ENCODE results near the gene POU2F1. TPM values are rescaled to one million over a fixed set of nuclear protein-coding genes. Genes with fewer than 3 reads are reported as not detected.
A peak's percentile ranks its signal among the peaks of the same experiment; 100 is the strongest.

Gene POU2F1
- total RNA-seq, 2 experiments from 2014 or later: 17.4 to 20.4 TPM

GRCh38 chr1:167430849-167431242 lies 210.2 kb downstream of the POU2F1 start:
- Mint-ChIP-seq H3K27ac (peak overlapping the region; percentile 33), H3K9me3 (no peaks in the 10 kb centered on the region), H3K36me3 (ENCODE audit: low read depth) (peaks cover 59% of the 10 kb centered on the region), H3K27me3 (no peaks in the 10 kb centered on the region), H3K4me1 (peaks cover 41% of the 10 kb centered on the region), H3K4me3 (no peak overlapping the region)
- DNase-seq: no peak
- CTCF ChIA-PET: no interaction called here
- POLR2A ChIA-PET: interaction anchor here (1.1 to 1.7 kb wide), 2 partner anchors 17 to 58 kb away, joined by 3 to 6 read pairs; no protein-coding TSS in a partner anchor

- Mint-ChIP-seq H3K4me1 (peaks cover 46% of the 10 kb centered on the region), H3K4me3 (no peak overlapping the region), H3K27me3 (no peaks in the 10 kb centered on the region), H3K9me3 (no peaks in the 10 kb centered on the region), H3K27ac (peak overlapping the region; percentile 47), H3K36me3 (ENCODE audit: low read depth) (peaks cover 65% of the 10 kb centered on the region)
- POLR2A ChIA-PET: interaction anchor here (1.1 to 1.7 kb wide), 2 partner anchors 16 to 58 kb away, joined by 3 to 6 read pairs; no protein-coding TSS in a partner anchor
- CTCF ChIA-PET: no interaction called here
- DNase-seq: no peak
Measured at GRCh38 chr1:167431261-167431908, 210.7 kb downstream of the POU2F1 start.

GRCh38 chr1:167431909-167432650 lies 211.4 kb downstream of the POU2F1 start:
- no peaks in the 10 kb centered on the region for H3K27me3 Mint-ChIP-seq
- ChIA-PET CTCF (interaction anchor here (1.3 to 2.6 kb wide), 2 partner anchors 102 to 113 kb away, joined by 3 to 9 read pairs; no protein-coding TSS in a partner anchor), POLR2A (interaction anchor here (0.8 to 1.7 kb wide), 2 partner anchors 14 to 15 kb away, joined by 3 to 6 read pairs; no protein-coding TSS in a partner anchor)
- H3K9me3 Mint-ChIP-seq: no peaks in the 10 kb centered on the region
- peaks cover 53% of the 10 kb centered on the region for H3K4me1 Mint-ChIP-seq
- DNase-seq: no peak
- peak overlapping the region; percentile 1 for H3K27ac Mint-ChIP-seq
- peaks cover 72% of the 10 kb centered on the region for H3K36me3 Mint-ChIP-seq (ENCODE audit: low read depth)
- H3K4me3 Mint-ChIP-seq: no peak overlapping the region

- POLR2A ChIA-PET: interaction anchor here (0.8 to 1.2 kb wide), 2 partner anchors 15 kb away, joined by 3 read pairs; no protein-coding TSS in a partner anchor
- H3K27ac Mint-ChIP-seq: peak overlapping the region; percentile 55
- no peak for DNase-seq
- H3K4me3 Mint-ChIP-seq: no peak overlapping the region
- H3K4me1 Mint-ChIP-seq: peaks cover 56% of the 10 kb centered on the region
- H3K27me3 Mint-ChIP-seq: no peaks in the 10 kb centered on the region
- no peaks in the 10 kb centered on the region for H3K9me3 Mint-ChIP-seq
- CTCF ChIA-PET: interaction anchor here (1.3 to 2.6 kb wide), 2 partner anchors 101 to 112 kb away, joined by 3 to 9 read pairs; no protein-coding TSS in a partner anchor
- H3K36me3 Mint-ChIP-seq (ENCODE audit: low read depth): peaks cover 78% of the 10 kb centered on the region
Measured at GRCh38 chr1:167432780-167433179, 212.1 kb downstream of the POU2F1 start.

GRCh38 chr1:167433884-167434283 lies 213.2 kb downstream of the POU2F1 start:
- peaks cover 56% of the 10 kb centered on the region for H3K4me1 Mint-ChIP-seq
- no peak for DNase-seq
- no peaks in the 10 kb centered on the region for H3K9me3 Mint-ChIP-seq
- CTCF ChIA-PET: interaction anchor here (0.6 to 2.6 kb wide), 2 partner anchors 100 to 375 kb away, joined by 3 to 9 read pairs; no protein-coding TSS in a partner anchor
- H3K36me3 Mint-ChIP-seq (ENCODE audit: low read depth): peaks cover 83% of the 10 kb centered on the region
- POLR2A ChIA-PET: interaction anchor here (1.2 kb wide), 1 partner anchor 13 kb away, joined by 3 read pairs; no protein-coding TSS in a partner anchor
- no peaks in the 10 kb centered on the region for H3K27me3 Mint-ChIP-seq
- no peak overlapping the region for H3K4me3 Mint-ChIP-seq
- peak overlapping the region; percentile 17 for H3K27ac Mint-ChIP-seq

GRCh38 chr1:167434306-167434705 lies 213.6 kb downstream of the POU2F1 start:
- Mint-ChIP-seq H3K36me3 (ENCODE audit: low read depth) (peaks cover 83% of the 10 kb centered on the region), H3K4me3 (no peak overlapping the region), H3K4me1 (peaks cover 55% of the 10 kb centered on the region), H3K27me3 (no peaks in the 10 kb centered on the region), H3K27ac (no peak overlapping the region), H3K9me3 (no peaks in the 10 kb centered on the region)
- ChIA-PET POLR2A (no interaction called here), CTCF (interaction anchor here (2.6 kb wide), 1 partner anchor 99 kb away, joined by 9 read pairs; no protein-coding TSS in a partner anchor)
- no peak for DNase-seq

GRCh38 chr1:167435484-167435883 lies 214.8 kb downstream of the POU2F1 start:
- H3K36me3 Mint-ChIP-seq (ENCODE audit: low read depth): peaks cover 82% of the 10 kb centered on the region

GRCh38 chr1:167438171-167439138 lies 217.8 kb downstream of the POU2F1 start:
- DNase-seq: peak; percentile 58
- Mint-ChIP-seq H3K36me3 (ENCODE audit: low read depth) (peaks cover 80% of the 10 kb centered on the region), H3K4me3 (peak overlapping the region; percentile 55), H3K27me3 (no peaks in the 10 kb centered on the region), H3K9me3 (no peaks in the 10 kb centered on the region), H3K4me1 (peaks cover 81% of the 10 kb centered on the region), H3K27ac (peak overlapping the region; percentile 93)
- ChIA-PET CTCF (interaction anchor here (0.9 to 2.2 kb wide), 13 partner anchors 9 to 371 kb away, joined by 3 to 11 read pairs (median 4); partner anchors contain the start of genes CD247 and CREG1), POLR2A (interaction anchor here (1.0 to 2.6 kb wide), 9 partner anchors 9 to 218 kb away, joined by 3 to 24 read pairs (median 4); partner anchors contain the start of gene CD247)

More at GRCh38 chr1:167435484-167435883, 214.8 kb downstream of the POU2F1 start:
- Mint-ChIP-seq H3K27me3 (no peaks in the 10 kb centered on the region), H3K9me3 (no peaks in the 10 kb centered on the region), H3K4me3 (no peak overlapping the region), H3K4me1 (peaks cover 55% of the 10 kb centered on the region), H3K27ac (peak overlapping the region; percentile 60)
- CTCF ChIA-PET: no interaction called here
- no peak for DNase-seq
- POLR2A ChIA-PET: no interaction called here

- DNase-seq: no peak
- no peaks in the 10 kb centered on the region for H3K27me3 Mint-ChIP-seq
- H3K4me1 Mint-ChIP-seq: peaks cover 83% of the 10 kb centered on the region
- CTCF ChIA-PET: interaction anchor here (0.9 to 2.2 kb wide), 6 partner anchors 8 to 171 kb away, joined by 3 to 7 read pairs (median 4); no protein-coding TSS in a partner anchor
- no peak overlapping the region for H3K4me3 Mint-ChIP-seq
- no peaks in the 10 kb centered on the region for H3K9me3 Mint-ChIP-seq
- peaks cover 82% of the 10 kb centered on the region for H3K36me3 Mint-ChIP-seq (ENCODE audit: low read depth)
- H3K27ac Mint-ChIP-seq: peak overlapping the region; percentile 93
- POLR2A ChIA-PET: interaction anchor here (1.4 to 5.1 kb wide), 5 partner anchors 8 to 219 kb away, joined by 4 to 32 read pairs (median 7); no protein-coding TSS in a partner anchor
Measured at GRCh38 chr1:167439301-167439988, 218.8 kb downstream of the POU2F1 start.

GRCh38 chr1:167440345-167440744 lies 219.7 kb downstream of the POU2F1 start:
- Mint-ChIP-seq H3K27ac (peak overlapping the region; percentile 63), H3K27me3 (no peaks in the 10 kb centered on the region)
- POLR2A ChIA-PET: interaction anchor here (1.4 to 5.1 kb wide), 3 partner anchors 10 to 79 kb away, joined by 4 to 32 read pairs (median 22); partner anchors contain the start of gene CD247

GRCh38 chr1:167440776-167441175 lies 220.1 kb downstream of the POU2F1 start:
- H3K27me3 Mint-ChIP-seq: no peaks in the 10 kb centered on the region
- no peak overlapping the region for H3K4me3 Mint-ChIP-seq
- H3K27ac Mint-ChIP-seq: peak overlapping the region; percentile 63

More at GRCh38 chr1:167440345-167440744, 219.7 kb downstream of the POU2F1 start:
- peaks cover 79% of the 10 kb centered on the region for H3K36me3 Mint-ChIP-seq (ENCODE audit: low read depth)
- peaks cover 85% of the 10 kb centered on the region for H3K4me1 Mint-ChIP-seq
- H3K9me3 Mint-ChIP-seq: no peaks in the 10 kb centered on the region
- no peak overlapping the region for H3K4me3 Mint-ChIP-seq
- CTCF ChIA-PET: interaction anchor here (1.3 to 5.2 kb wide), 5 partner anchors 10 to 220 kb away, joined by 4 to 34 read pairs (median 6); partner anchors contain the start of gene POU2F1
- DNase-seq: no peak

More at GRCh38 chr1:167440776-167441175, 220.1 kb downstream of the POU2F1 start:
- peaks cover 78% of the 10 kb centered on the region for H3K36me3 Mint-ChIP-seq (ENCODE audit: low read depth)
- H3K9me3 Mint-ChIP-seq: no peaks in the 10 kb centered on the region
- peaks cover 85% of the 10 kb centered on the region for H3K4me1 Mint-ChIP-seq
- POLR2A ChIA-PET: interaction anchor here (1.2 to 5.1 kb wide), 4 partner anchors 9 to 78 kb away, joined by 3 to 32 read pairs (median 13); partner anchors contain the start of gene CD247
- CTCF ChIA-PET: interaction anchor here (1.0 to 5.2 kb wide), 9 partner anchors 10 to 530 kb away, joined by 3 to 34 read pairs (median 5); partner anchors contain the start of gene POU2F1
- DNase-seq: no peak

Measured in activated CD4-positive, alpha-beta memory T cell treated with anti-CD3 and anti-CD28 coated beads, Interleukin-2, amount 10 ng/mL, durations not matched to agents 7 days and 5 days (primary cell).